Endodermal cell (in vitro differentiated cells): Measurements from ENCODE around the gene C5orf15. TPM values are rescaled to one million over a fixed set of nuclear protein-coding genes. Genes with fewer than 3 reads are reported as not detected.

Experiments used
- DNase-seq: peaks from one replicate; pipeline ENCODE4 v3.0.0-alpha.2; 2017
- H3K27ac ChIP-seq: 2 replicates; pipeline ENCODE4 v1.5.1; 2013; ENCODE audit warnings: mild to moderate bottlenecking, low read depth, low read length, moderate library complexity
- H3K27me3 ChIP-seq: 2 replicates; pipeline ENCODE4 v1.6.1; 2013; ENCODE audit warnings: mild to moderate bottlenecking, low read length, moderate library complexity; ENCODE audit not compliant: insufficient read depth, control insufficient read depth, poor library complexity, severe bottlenecking
- H3K36me3 ChIP-seq: 2 replicates; pipeline ENCODE4 v1.7.0; 2013; ENCODE audit warnings: mild to moderate bottlenecking, low read length, moderate library complexity; ENCODE audit not compliant: control insufficient read depth, insufficient read depth
- H3K4me1 ChIP-seq: one replicate; pipeline ENCODE4 v1.7.0; 2013; ENCODE audit warnings: low read length; ENCODE audit not compliant: control insufficient read depth, insufficient read depth
- H3K4me3 ChIP-seq: 2 replicates; pipeline ENCODE4 v1.5.1; 2013; ENCODE audit warnings: mild to moderate bottlenecking, low read length, moderate library complexity
- H3K9ac ChIP-seq: 2 replicates; pipeline ENCODE4 v1.6.1; 2013; ENCODE audit warnings: mild to moderate bottlenecking, low read length, moderate library complexity; ENCODE audit not compliant: poor library complexity, severe bottlenecking; ENCODE audit errors: extremely low read depth
- H3K9me3 ChIP-seq: 2 replicates; pipeline ENCODE4 v1.6.1; 2013; ENCODE audit warnings: mild to moderate bottlenecking, low read length, moderate library complexity; ENCODE audit not compliant: control insufficient read depth
- H3K27ac Mint-ChIP-seq: 2 replicates; pipeline ENCODE4 v1.8.0; 2020; ENCODE audit warnings: mixed read lengths
- H3K27me3 Mint-ChIP-seq: 2 replicates; pipeline ENCODE4 v1.8.0; 2021; ENCODE audit warnings: mild to moderate bottlenecking, mixed read lengths; ENCODE audit not compliant: insufficient read depth
- H3K36me3 Mint-ChIP-seq: 2 replicates; pipeline ENCODE4 v1.8.0; 2020; ENCODE audit warnings: low read depth, mixed read lengths
- H3K4me1 Mint-ChIP-seq: 2 replicates; pipeline ENCODE4 v1.8.0; 2020; ENCODE audit warnings: mixed read lengths
- H3K4me3 Mint-ChIP-seq: 2 replicates; pipeline ENCODE4 v1.8.0; 2020; ENCODE audit warnings: mild to moderate bottlenecking, moderate library complexity, mixed read lengths
- H3K9me3 Mint-ChIP-seq: 2 replicates; pipeline ENCODE4 v1.8.0; 2020; ENCODE audit warnings: mild to moderate bottlenecking, mixed read lengths
- CTCF ChIP-seq: fragments of 200-600 bp; sonication (generic); conservative IDR thresholded peaks from 2 replicates; pipeline ENCODE4 v1.5.0; 2021; ENCODE audit warnings: antibody characterized with exemption, mild to moderate bottlenecking
- WGBS, 2 experiments: methylation state at CpG; one replicate each; pipeline versions ENCODE4 v1.1.5 to v1.1.7; 2013; ENCODE audit warnings: missing lambda C conversion rate in 2 of 2, mixed read lengths in 1 of 2; ENCODE audit not compliant: insufficient coverage in 1 of 2, insufficient read length in 1 of 2; 5-methylcytosine and 5-hydroxymethylcytosine counted together
- total RNA-seq, 2 donors: library from RNA; stranded (reverse); fragmentation: NEBNext Ultra II Directional in 1 of 2; extraction: Animal tissue kit (Norgen Biotek cat#: 25700) in 1 of 2; gene quantifications; 2 replicates in 1 of 2; 3 replicates in 1 of 2; pipeline ENCODE4 v1.2.1, GENCODE V29; 2021

The C5orf15 gene
- total RNA-seq, 2 donors from 2014 or later: 37.6 to 37.7 TPM

GRCh38 chr5:133934822-133935666 lies 33.4 kb downstream of the C5orf15 start:
- Mint-ChIP-seq H3K9me3 (peaks cover 11% of the 10 kb centered on the region), H3K27me3 (no peaks in the 10 kb centered on the region), H3K36me3 (no peaks in the 10 kb centered on the region), H3K4me1 (peaks cover 15% of the 10 kb centered on the region), H3K27ac (no peak overlapping the region), H3K4me3 (no peak overlapping the region)
- H3K27ac ChIP-seq: no peak overlapping the region
- H3K27me3 ChIP-seq: no peaks in the 10 kb centered on the region
- H3K36me3 ChIP-seq: no peaks in the 10 kb centered on the region
- WGBS, 2 experiments: 89 to 93% methylated on average over 3 to 5 of the region's 5 CpGs
- no peak overlapping the region for H3K4me3 ChIP-seq
- no peak overlapping the region for H3K9ac ChIP-seq
- DNase-seq: no peak
- peaks cover 4% of the 10 kb centered on the region for H3K4me1 ChIP-seq
- TF ChIP-seq CTCF: no peak
- no peaks in the 10 kb centered on the region for H3K9me3 ChIP-seq

- Mint-ChIP-seq H3K36me3 (no peaks in the 10 kb centered on the region), H3K4me3 (no peak overlapping the region), H3K9me3 (peaks cover 10% of the 10 kb centered on the region), H3K27ac (no peak overlapping the region), H3K27me3 (no peaks in the 10 kb centered on the region), H3K4me1 (peaks cover 14% of the 10 kb centered on the region)
- Histone ChIP-seq H3K4me3 (no peak overlapping the region), H3K9ac (no peak overlapping the region), H3K27me3 (no peaks in the 10 kb centered on the region), H3K9me3 (no peaks in the 10 kb centered on the region), H3K27ac (no peak overlapping the region), H3K4me1 (peaks cover 4% of the 10 kb centered on the region), H3K36me3 (no peaks in the 10 kb centered on the region)
- no peak for DNase-seq
- no peak for TF ChIP-seq CTCF
- 88% methylated on average over 5 of the region's 5 CpGs; no CpG with 5 or more reads in 1 of the 2 experiments for WGBS, 2 experiments
Observed at GRCh38 chr5:133934311-133934710, 34.1 kb downstream of the C5orf15 start.

- H3K27ac Mint-ChIP-seq: no peak overlapping the region
- no peaks in the 10 kb centered on the region for H3K36me3 Mint-ChIP-seq
- 87 to 90% methylated on average over 6 to 12 of the region's 12 CpGs for WGBS, 2 experiments
Observed at GRCh38 chr5:133933670-133934295, 34.6 kb downstream of the C5orf15 start.

More at GRCh38 chr5:133933670-133934295, 34.6 kb downstream of the C5orf15 start:
- no peaks in the 10 kb centered on the region for H3K27me3 ChIP-seq
- peaks cover 10% of the 10 kb centered on the region for H3K9me3 Mint-ChIP-seq
- no peak for TF ChIP-seq CTCF
- no peak overlapping the region for H3K9ac ChIP-seq
- H3K4me1 ChIP-seq: peaks cover 4% of the 10 kb centered on the region
- no peak for DNase-seq
- no peak overlapping the region for H3K4me3 Mint-ChIP-seq
- no peak overlapping the region for H3K27ac ChIP-seq
- H3K4me3 ChIP-seq: no peak overlapping the region
- peaks cover 9% of the 10 kb centered on the region for H3K4me1 Mint-ChIP-seq
- no peaks in the 10 kb centered on the region for H3K27me3 Mint-ChIP-seq
- H3K36me3 ChIP-seq: no peaks in the 10 kb centered on the region
- H3K9me3 ChIP-seq: no peaks in the 10 kb centered on the region
